ENCODE measurements around the gene MYBPC2. TPM values are rescaled to one million over a fixed set of nuclear protein-coding genes. Genes with fewer than 3 reads are reported as not detected.
"Not testable (repeated sequence)": the region's sequence is repeated elsewhere in the genome, so short reads cannot be mapped to it uniquely, and the experiment has no call there.

Gene MYBPC2
- total RNA-seq, 1 donor from 2014 or later = 0.35 TPM

- DNase-seq (ENCODE audit: low read depth) = peak; percentile 71
Observed at GRCh38 chr19:50427997-50428425, 4.7 kb upstream of the MYBPC2 start.

DNA sequence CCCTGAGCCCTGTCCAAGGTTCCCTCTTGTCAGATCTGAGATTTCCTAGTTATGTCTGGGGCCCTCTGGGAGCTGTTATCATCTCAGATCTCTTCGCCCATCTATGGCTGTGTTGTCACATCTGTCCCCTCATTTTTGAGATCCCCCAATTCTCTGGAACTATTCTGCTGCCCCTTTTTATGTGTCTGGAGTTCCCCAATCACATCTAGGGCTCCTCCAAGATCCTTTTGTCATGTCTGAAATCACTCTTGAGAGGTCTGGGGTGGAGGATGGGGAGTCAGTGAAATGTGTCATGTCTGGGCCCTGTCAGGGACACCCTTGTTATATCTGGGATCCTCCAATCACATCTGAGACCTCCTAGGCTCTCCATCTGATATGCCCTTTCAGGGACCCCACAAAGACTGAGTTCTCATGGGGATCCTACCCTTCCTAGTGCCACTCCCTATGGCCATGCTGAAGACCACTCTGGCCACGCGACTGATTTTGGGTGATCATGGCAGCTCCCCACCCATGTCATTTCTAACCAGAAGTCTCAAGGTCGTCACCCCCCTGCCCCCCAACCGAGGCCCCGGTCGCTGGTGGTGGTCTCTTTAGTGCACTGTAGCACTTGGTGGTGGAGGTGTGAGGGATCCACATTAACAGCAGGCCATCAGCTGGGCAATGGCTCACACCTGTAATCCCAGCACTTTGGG, 3.8 kb upstream of the MYBPC2 start:
- no peak for DNase-seq (ENCODE audit: low read depth)

GRCh38 chr19:50430888-50431342, 1.8 kb upstream of the MYBPC2 start:
- DNase-seq (ENCODE audit: low read depth) = no peak

GRCh38 chr19:50431343-50432220, 1.1 kb upstream of the MYBPC2 start:
- peak; percentile 45 for DNase-seq (ENCODE audit: low read depth)

- no peak for DNase-seq (ENCODE audit: low read depth)
Observed at GRCh38 chr19:50433201-50434180, 799 bp downstream of the MYBPC2 start.

DNA sequence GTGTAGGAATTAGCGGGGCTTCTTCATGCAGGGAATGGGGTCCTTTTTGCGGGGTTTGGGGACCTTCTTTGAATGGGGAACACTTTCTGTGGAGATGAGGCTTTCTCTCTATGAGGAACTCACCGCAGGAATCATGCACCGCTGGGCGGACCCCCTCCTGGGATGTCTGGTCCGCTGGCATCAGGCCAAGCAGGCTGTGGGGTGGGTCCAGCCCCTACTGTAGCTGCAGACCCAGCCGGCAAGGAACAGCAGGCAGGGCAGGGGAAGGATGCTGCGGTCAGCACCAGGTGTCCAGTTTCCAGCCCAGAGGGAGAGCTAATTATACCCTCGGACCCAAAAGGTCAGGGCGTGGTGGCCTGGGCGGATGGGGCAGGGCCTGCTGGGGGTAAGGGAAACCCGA, 1.8 kb downstream of the MYBPC2 start:
- DNase-seq (ENCODE audit: low read depth) = no peak

DNA sequence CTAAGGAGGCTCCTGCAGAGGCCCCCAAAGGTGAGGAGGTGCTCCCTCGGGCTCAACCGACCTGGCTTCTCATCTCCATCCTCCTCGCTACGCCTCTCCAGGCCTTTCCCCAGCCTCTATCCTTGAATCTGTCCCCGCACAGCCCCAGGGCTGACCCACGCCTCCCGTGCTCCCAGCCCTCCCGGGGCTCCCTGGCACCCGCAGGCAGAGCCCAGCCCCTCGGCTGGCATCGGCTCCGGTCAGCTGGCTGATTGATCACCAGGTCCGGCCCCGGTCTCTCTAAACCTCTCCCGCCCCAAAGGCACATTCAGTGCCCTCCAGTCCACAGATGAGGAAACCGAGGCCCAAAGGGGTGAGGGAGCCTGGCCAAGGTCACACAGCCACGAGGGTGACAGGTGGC, 2.5 kb downstream of the MYBPC2 start:
- DNase-seq (ENCODE audit: low read depth) = no peak

DNA sequence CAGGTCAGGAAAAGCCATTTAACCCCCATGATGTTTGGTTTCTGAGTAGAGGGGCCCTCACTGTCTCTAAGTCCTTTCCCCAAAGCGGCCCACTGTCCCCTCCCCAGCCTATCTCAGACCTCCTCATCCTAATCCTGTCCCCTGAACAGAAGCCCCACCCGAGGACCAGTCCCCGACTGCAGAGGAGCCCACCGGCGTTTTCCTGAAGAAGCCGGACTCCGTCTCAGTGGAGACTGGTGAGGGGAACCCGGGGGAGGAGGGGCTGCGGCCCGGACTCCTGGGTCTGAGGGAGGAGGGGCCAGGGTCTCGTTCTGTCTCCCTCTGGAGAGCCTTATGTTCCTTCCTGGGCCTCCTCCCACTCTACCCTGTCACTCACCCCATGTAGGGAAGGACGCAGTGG, 2.9 kb downstream of the MYBPC2 start:
- DNase-seq (ENCODE audit: low read depth) = no peak

GRCh38 chr19:50437862-50438449, 5.3 kb downstream of the MYBPC2 start:
- no peak for DNase-seq (ENCODE audit: low read depth)

DNA sequence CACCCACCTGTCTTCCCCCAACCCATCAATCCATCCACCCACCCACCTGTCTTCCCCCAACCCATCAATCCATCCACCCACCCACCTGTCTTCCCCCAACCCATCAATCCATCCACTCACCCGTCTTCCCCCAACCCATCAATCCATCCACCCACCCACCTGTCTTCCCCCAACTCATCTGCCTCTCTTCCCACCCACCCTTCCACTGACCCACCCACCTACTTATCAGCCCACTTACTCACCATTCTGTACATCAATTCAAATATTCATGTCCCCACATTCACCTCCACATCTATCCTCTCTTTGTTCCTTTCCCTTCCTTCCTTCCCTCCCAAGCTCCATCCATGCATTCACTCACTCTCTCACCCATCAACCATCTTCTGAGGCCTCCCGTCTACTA, 6.4 kb downstream of the MYBPC2 start:
- DNase-seq (ENCODE audit: low read depth) = not testable (repeated sequence)

DNA sequence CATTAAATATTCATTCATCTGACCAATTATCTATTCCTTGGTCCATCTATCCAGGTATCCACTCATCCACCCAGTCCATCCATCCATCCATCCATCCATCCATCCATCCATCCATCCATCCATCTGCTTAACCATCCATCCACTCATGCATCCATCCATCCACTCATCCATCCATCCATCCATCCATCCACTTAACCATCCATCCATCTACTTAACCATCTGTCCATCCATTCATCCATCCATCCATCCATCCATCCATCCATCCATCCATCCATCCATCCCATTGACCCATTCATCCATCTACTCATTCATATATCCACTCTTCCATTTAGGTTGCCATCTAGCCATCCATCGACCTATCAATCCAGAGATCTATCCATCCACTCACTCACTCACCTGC, 11.4 kb downstream of the MYBPC2 start:
- no peak for DNase-seq (ENCODE audit: low read depth)

DNA sequence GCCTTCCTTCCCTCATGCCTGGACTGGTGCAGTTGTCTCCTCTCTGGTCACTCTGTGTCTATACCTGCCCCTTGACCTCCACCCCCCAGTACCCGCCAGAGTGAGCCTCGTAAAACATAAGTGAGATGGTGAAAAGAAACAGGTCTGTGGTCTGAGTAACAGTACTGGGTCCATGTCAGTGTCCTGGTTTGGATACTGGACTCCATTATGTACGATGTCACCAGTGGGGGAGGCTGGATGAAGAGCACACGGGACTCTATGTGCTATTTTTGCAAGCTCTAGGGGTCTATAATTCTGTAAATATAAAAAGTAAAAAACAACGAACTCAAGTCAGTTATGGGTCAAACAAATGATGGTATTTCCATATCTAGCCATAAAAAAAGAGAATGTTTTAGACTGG, 14.4 kb downstream of the MYBPC2 start:
- DNase-seq (ENCODE audit: low read depth) = no peak

DNA sequence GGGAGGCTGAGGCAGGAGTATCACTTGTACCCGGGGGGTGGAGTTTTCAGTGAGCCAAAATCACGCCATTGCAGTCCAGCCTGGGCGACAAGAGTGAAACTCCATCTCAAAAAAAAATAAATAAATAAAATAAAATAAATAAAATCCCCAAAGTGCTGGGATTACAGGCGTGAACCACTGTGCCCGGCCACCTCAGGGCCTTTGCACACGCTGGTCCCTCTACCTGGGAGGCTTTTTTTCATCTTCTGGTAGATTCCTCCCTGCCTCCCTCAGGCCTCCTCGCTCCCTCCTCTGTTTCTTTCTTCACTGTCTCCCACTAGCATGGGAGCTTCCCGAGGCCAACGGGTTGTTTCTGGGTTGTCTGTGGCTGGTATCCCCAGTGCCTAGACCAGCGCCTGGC, 15.1 kb downstream of the MYBPC2 start:
- no peak for DNase-seq (ENCODE audit: low read depth)

DNA sequence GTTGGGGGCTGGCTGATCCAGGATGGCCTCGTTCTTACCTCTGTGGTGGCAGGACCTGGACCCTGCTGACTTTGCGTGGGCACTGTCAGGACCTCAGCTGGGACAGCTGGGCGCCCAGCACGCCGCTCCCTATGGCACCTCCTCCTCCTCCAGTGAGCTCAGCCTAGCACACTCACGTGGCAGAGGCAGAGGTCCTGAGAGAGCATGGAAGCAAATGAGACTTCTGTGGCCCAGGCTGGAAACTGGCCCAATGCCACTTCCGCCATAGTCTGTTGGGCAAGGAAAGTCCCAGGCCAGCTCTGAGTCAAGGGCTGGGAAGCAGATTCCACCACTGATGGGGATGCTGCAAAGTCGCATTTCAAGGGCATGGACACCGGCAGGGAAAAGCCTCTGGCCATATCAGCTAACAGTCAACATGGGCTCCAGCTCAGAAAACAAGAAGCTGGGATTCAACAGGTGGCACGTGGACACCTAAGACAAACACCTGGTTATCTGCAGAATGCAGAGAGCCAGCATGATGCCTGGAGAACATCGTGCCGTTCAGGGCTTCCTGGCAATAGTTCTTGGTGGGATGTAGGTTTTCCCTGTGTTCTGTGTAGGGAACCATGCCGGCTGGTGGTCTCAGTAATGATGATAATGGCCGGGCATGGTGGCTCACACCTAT, 16.7 kb downstream of the MYBPC2 start:
- peak; percentile 46 for DNase-seq (ENCODE audit: low read depth)

GRCh38 chr19:50450369-50451222, 17.9 kb downstream of the MYBPC2 start:
- DNase-seq (ENCODE audit: low read depth) = no peak

- DNase-seq (ENCODE audit: low read depth) = no peak
Observed at GRCh38 chr19:50451223-50451534, 18.5 kb downstream of the MYBPC2 start.

GRCh38 chr19:50453243-50453642, 20.6 kb downstream of the MYBPC2 start:
- DNase-seq (ENCODE audit: low read depth) = no peak

GRCh38 chr19:50455992-50456391, 23.3 kb downstream of the MYBPC2 start:
- DNase-seq (ENCODE audit: low read depth) = no peak

DNA sequence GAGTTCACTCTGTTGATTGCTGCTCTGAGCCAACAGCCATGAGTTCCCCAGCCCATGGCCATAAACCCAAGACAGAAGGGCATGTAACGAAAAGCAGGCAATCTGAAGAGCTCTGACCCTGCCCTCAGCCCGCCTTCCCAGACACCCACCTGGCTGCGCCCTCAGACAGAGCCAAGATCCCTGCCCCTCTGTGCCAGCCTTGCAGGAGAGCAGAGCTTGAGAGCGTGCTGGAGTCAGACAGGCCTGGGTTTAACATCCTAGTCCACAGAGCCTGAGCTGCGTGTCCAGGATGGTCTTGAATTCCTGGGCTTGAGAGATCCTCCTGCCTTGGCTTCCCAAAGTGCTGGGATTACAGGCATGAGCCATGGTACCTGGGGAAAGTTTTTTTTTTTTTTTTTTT, 24.6 kb downstream of the MYBPC2 start:
- no peak for DNase-seq (ENCODE audit: low read depth)

- DNase-seq (ENCODE audit: low read depth) = no peak
Observed at GRCh38 chr19:50458396-50459066, 25.8 kb downstream of the MYBPC2 start.
